OCI-LY7 (cell line): ENCODE results near the gene CIB4. TPM values are rescaled to one million over a fixed set of nuclear protein-coding genes. Genes with fewer than 3 reads are reported as not detected.

Experiments
- BruUV-seq: library from RNA; stranded (reverse); fragments of 400-500 nt; replicated peaks from 2 replicates; lab custom pipeline; 2021; lab: Mats Ljungman, UMichigan
- CTCF ChIA-PET: fragments of 300-600 bp; sonication (Branson Sonifier 250); formaldehyde crosslinking; loops from one replicate; lab custom pipeline; 2022; ENCODE audit warnings: antibody characterized with exemption; ENCODE audit not compliant: unreplicated experiment; lab: Charles Lee
- POLR2A ChIA-PET: fragments of 300-600 bp; sonication (Branson Sonifier 250); formaldehyde crosslinking; loops from one replicate; lab custom pipeline; 2022; ENCODE audit warnings: antibody characterized with exemption; lab: Charles Lee
- DNase-seq: peaks from one replicate; pipeline ENCODE4 v3.0.0-alpha.2; 2015; ENCODE audit warnings: low spot score
- H2AFZ ChIP-seq: fragments of 200-600 bp; sonication (generic), shearing (Covaris generic); 2 replicates; pipeline ENCODE4 v1.6.1; 2014; ENCODE audit warnings: mild to moderate bottlenecking, antibody characterized with exemption, low read length, moderate library complexity
- H3K27ac ChIP-seq: fragments of 200-600 bp; sonication (generic); 2 replicates; pipeline ENCODE4 v1.5.1; 2014; ENCODE audit warnings: mixed run types, low read depth, mild to moderate bottlenecking, moderate library complexity, low read length, inconsistent platforms; ENCODE audit not compliant: poor library complexity, severe bottlenecking
- H3K36me3 ChIP-seq: fragments of 200-600 bp; sonication (generic); 2 replicates; pipeline ENCODE4 v1.6.1; 2014; ENCODE audit warnings: mild to moderate bottlenecking, antibody characterized with exemption, low read length, moderate library complexity, mixed read lengths; ENCODE audit not compliant: insufficient read depth
- H3K4me1 ChIP-seq: fragments of 200-600 bp; sonication (generic); 2 replicates; pipeline ENCODE4 v1.5.1; 2014; ENCODE audit warnings: mild to moderate bottlenecking, low read length; ENCODE audit not compliant: insufficient read depth, poor library complexity, severe bottlenecking
- H3K4me2 ChIP-seq: fragments of 200-600 bp; sonication (generic); 2 replicates; pipeline ENCODE4 v1.6.1; 2014; ENCODE audit warnings: mild to moderate bottlenecking, low read length
- H3K4me3 ChIP-seq: fragments of 200-600 bp; sonication (generic); 2 replicates; pipeline ENCODE4 v1.5.1; 2014; ENCODE audit warnings: mild to moderate bottlenecking, low read depth, low read length; ENCODE audit not compliant: poor library complexity, severe bottlenecking
- H3K79me2 ChIP-seq: fragments of 200-600 bp; sonication (generic); 2 replicates; pipeline ENCODE4 v1.6.1; 2016; ENCODE audit warnings: low read depth, mild to moderate bottlenecking, low read length, moderate library complexity, mixed read lengths; ENCODE audit not compliant: insufficient read depth
- H3K9me2 ChIP-seq: fragments of 200-600 bp; sonication (generic); 2 replicates; pipeline ENCODE4 v1.6.1; 2016; ENCODE audit warnings: mild to moderate bottlenecking, low read length, mixed read lengths; ENCODE audit not compliant: insufficient read depth
- H3K9me3 ChIP-seq: fragments of 200-600 bp; sonication (generic); 2 replicates; pipeline ENCODE4 v1.6.1; 2014; ENCODE audit warnings: mild to moderate bottlenecking, mixed run types, low read length, mixed read lengths
- H4K20me1 ChIP-seq: fragments of 200-600 bp; sonication (generic); 2 replicates; pipeline ENCODE4 v1.6.1; 2014; ENCODE audit warnings: mild to moderate bottlenecking, antibody characterized with exemption, low read length, moderate library complexity, mixed read lengths; ENCODE audit not compliant: insufficient read depth
- CTCF ChIP-seq: fragments of 200-600 bp; sonication (generic); conservative IDR thresholded peaks from 2 replicates; pipeline ENCODE4 v1.5.1; 2014; ENCODE audit warnings: mild to moderate bottlenecking, antibody characterized with exemption, low read length, moderate library complexity, mixed read lengths
- EZH2phosphoT487 ChIP-seq: fragments of 200-600 bp; sonication (generic); IDR thresholded peaks from 2 replicates; pipeline ENCODE4 v1.6.1; 2018; ENCODE audit warnings: low read depth, borderline replicate concordance, mild to moderate bottlenecking, mixed run types, antibody characterized with exemption, low read length, moderate library complexity, mixed read lengths
- intact Hi-C: fragments of 100-400 bp; cut with micrococcal nuclease; formaldehyde crosslinking; loops from one replicate; pipeline ENCODE4 v1.10.0; 2022; ENCODE audit not compliant: unreplicated experiment
- total RNA-seq, 2 experiments: library from RNA; depleted of rRNA in 1 of 2; stranded (reverse); fragments of >200 nt in 1 of 2; shearing (Covaris generic) in 1 of 2; gene quantifications; 2 replicates each; pipeline ENCODE4 v1.2.3, GENCODE V29; 2014 to 2022

Gene CIB4
- total RNA-seq, 2 experiments from 2014 or later, result not detected

GRCh38 chr2:26579723-26580040 is 61.5 kb downstream of the CIB4 start:
- TF ChIP-seq CTCF (no peak), EZH2phosphoT487 (no peak)
- H3K27ac ChIP-seq, result no peak overlapping the region
- H3K36me3 ChIP-seq, result no peaks in the 10 kb centered on the region
- BruUV-seq, result no TSS peak
- no peaks in the 10 kb centered on the region for H4K20me1 ChIP-seq
- intact Hi-C loops, result loop anchor here (5.0 kb wide), 1 partner anchor 77 kb away; no protein-coding TSS in a partner anchor
- ChIA-PET POLR2A (interaction anchor here (0.6 kb wide), 1 partner anchor 28 kb away, joined by 3 read pairs; no protein-coding TSS in a partner anchor), CTCF (no interaction called here)
- no peaks in the 10 kb centered on the region for H3K4me1 ChIP-seq
- H3K9me2 ChIP-seq, result no peaks in the 10 kb centered on the region
- no peaks in the 10 kb centered on the region for H3K9me3 ChIP-seq
- no peak overlapping the region for H2AFZ ChIP-seq
- no peak overlapping the region for H3K4me3 ChIP-seq
- no peak for DNase-seq
- no peaks in the 10 kb centered on the region for H3K79me2 ChIP-seq
- H3K4me2 ChIP-seq, result no peak overlapping the region

- H4K20me1 ChIP-seq, result no peaks in the 10 kb centered on the region
- ChIA-PET POLR2A (interaction anchor here (0.6 kb wide), 1 partner anchor 27 kb away, joined by 3 read pairs; no protein-coding TSS in a partner anchor), CTCF (no interaction called here)
- no peak overlapping the region for H3K27ac ChIP-seq
- H3K4me3 ChIP-seq, result no peak overlapping the region
- H3K9me2 ChIP-seq, result no peaks in the 10 kb centered on the region
- H3K36me3 ChIP-seq, result no peaks in the 10 kb centered on the region
- no peaks in the 10 kb centered on the region for H3K4me1 ChIP-seq
- H3K79me2 ChIP-seq, result no peaks in the 10 kb centered on the region
- no peak overlapping the region for H2AFZ ChIP-seq
- no peak for TF ChIP-seq EZH2phosphoT487
- no peak for TF ChIP-seq CTCF
- H3K9me3 ChIP-seq, result no peaks in the 10 kb centered on the region
- DNase-seq, result no peak
- BruUV-seq, result no TSS peak
- intact Hi-C loops, result loop anchor here (5.0 kb wide), 1 partner anchor 77 kb away; no protein-coding TSS in a partner anchor
- H3K4me2 ChIP-seq, result no peak overlapping the region
These were observed 62.0 kb downstream of the CIB4 start for GRCh38 chr2:26579025-26579722.

GRCh38 chr2:26578581-26578980 is 62.6 kb downstream of the CIB4 start:
- TF ChIP-seq EZH2phosphoT487 (no peak), CTCF (no peak)
- Histone ChIP-seq H3K36me3 (no peaks in the 10 kb centered on the region), H3K9me2 (no peaks in the 10 kb centered on the region), H3K27ac (no peak overlapping the region), H3K9me3 (no peaks in the 10 kb centered on the region), H3K4me1 (no peaks in the 10 kb centered on the region), H3K79me2 (no peaks in the 10 kb centered on the region), H2AFZ (no peak overlapping the region), H4K20me1 (no peaks in the 10 kb centered on the region), H3K4me2 (no peak overlapping the region), H3K4me3 (no peak overlapping the region)
- no peak for DNase-seq
- ChIA-PET POLR2A (no interaction called here), CTCF (no interaction called here)
- BruUV-seq, result no TSS peak
- intact Hi-C loops, result loop anchor here (5.0 kb wide), 1 partner anchor 76 kb away; no protein-coding TSS in a partner anchor
